ENCODE results near the gene DENND1A.

- TF ChIP-seq CTCF (IDR thresholded peaks at IDR 0.05) (no peak), POLR2A (IDR thresholded peaks at IDR 0.05) (no peak)
Measured at GRCh38 chr9:123562844-123563346, 367.0 kb downstream of the DENND1A start.

Measured in heart left ventricle (tissue), 13 donors.